A673 (cell line): ENCODE measurements around the gene SLC17A3.

Experiments
- CTCF ChIP-seq: fragments of 300-800, 200-600 bp; sonication (generic); conservative IDR thresholded peaks from 2 replicates; pipeline ENCODE4 v1.5.1; 2017; ENCODE audit warnings: low read depth, mild to moderate bottlenecking, antibody characterized with exemption, low read length, moderate library complexity, mixed read lengths
- EZH2 ChIP-seq: fragments of 200-600 bp; sonication (generic); IDR thresholded peaks from 2 replicates; pipeline ENCODE4 v1.6.1; 2017; ENCODE audit warnings: borderline replicate concordance, low read depth, mild to moderate bottlenecking, mixed read lengths, antibody characterized with exemption, low read length; ENCODE audit not compliant: poor library complexity, severe bottlenecking

- TF ChIP-seq EZH2 (no peak), CTCF (no peak)
Measured at GRCh38 chr6:25875563-25875905, 1.5 kb upstream of the SLC17A3 start.
